GM21737 (cell line): ENCODE data around the gene OGFOD2.

ENCODE experiments used
- ATAC-seq: cut with Tn5 transposase; IDR thresholded peaks from one replicate; pipeline ENCODE4 v1.9.1; 2021; ENCODE audit warnings: mild to moderate bottlenecking, moderate library complexity; ENCODE audit not compliant: unreplicated experiment

Gene OGFOD2

DNA sequence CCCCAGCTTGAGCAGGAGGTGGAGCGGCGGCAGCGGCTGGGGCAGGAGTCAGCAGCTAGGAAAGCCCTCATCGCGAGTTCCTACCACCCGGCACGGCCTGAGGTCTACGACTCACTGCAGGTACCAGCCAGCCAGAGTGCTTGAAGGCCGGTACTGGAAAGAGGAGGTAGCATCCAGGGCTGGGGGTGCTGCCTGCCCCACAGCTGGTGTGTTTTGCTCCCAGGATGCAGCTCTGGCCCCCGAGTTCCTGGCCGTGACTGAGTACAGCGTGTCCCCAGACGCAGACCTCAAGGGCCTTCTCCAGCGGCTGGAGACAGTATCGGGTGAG, 1.6 kb downstream of the OGFOD2 start:
- no peak for ATAC-seq

DNA sequence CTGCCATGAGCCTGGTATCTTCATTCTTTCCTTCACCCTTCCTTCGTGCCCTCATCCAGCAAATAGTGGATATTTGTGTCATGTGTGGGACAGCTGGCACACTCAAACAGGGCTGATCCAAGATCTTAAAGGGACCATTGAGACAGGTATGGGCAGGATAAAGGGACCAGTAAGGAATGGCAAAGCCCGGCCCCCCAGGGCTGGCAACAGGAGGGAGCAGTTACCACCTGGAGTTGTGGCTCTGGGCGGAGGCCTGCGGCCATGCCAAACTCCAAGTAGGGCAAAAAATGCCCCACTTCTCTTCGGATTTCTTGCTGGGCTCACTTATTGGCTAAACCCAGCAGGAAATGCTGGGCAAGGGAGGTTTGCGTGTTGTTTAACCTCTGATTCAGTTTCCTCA, 2.1 kb downstream of the OGFOD2 start:
- ATAC-seq = no peak

DNA sequence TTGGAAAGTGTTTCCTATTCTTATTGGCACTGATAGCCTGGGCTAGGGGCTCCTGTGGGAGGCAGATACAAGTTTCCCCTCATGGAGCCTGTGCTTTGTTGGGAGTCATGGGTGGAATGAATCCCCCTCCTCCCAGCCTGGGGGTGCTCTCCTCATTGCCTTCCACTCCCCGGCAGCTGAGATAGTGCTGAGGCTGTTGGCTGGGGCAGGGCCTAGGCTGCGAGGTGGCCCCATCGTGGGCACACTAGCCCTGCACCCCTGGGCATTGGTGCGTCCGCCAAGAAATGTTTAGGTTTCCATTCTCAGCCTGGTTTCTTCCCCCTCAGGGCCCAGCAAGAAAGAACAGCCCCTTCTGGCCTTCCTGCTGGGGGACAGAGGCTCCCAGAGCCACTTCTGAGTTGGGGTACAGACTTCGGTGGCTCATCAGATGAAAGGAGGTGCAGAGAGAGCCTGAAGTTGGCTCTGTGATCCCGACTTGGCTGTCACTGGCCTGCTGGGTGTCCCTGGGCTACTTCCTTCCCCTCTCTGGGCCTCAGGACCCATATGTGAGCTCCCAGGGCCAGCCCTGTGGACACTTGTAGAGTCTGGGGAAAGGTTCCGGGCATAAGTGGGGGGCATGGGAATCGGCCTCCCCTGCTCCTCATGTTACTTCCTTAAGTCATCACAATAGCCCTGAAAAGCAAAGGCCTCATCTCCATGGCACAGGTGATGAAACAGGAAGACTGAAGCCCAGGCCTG, 2.8 kb downstream of the OGFOD2 start:
- no peak for ATAC-seq

DNA sequence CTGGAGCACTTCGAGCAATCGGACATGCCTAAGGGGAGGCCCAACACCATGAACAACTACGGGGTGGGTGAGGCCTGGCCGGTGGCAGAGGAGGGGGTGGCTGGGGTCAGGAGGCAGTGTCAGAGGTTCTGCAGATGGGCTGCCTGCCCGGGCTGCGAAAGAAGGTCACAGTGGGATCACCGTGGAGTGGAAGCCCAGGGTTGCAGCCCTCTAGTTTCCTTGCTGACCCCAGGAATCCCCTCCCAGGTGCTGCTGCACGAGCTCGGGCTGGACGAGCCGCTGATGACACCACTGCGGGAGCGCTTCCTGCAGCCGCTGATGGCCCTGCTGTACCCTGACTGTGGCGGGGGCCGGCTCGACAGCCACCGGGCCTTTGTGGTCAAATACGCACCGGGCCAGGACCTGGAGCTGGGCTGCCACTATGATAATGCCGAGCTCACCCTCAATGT, 3.5 kb downstream of the OGFOD2 start:
- ATAC-seq = no peak

DNA sequence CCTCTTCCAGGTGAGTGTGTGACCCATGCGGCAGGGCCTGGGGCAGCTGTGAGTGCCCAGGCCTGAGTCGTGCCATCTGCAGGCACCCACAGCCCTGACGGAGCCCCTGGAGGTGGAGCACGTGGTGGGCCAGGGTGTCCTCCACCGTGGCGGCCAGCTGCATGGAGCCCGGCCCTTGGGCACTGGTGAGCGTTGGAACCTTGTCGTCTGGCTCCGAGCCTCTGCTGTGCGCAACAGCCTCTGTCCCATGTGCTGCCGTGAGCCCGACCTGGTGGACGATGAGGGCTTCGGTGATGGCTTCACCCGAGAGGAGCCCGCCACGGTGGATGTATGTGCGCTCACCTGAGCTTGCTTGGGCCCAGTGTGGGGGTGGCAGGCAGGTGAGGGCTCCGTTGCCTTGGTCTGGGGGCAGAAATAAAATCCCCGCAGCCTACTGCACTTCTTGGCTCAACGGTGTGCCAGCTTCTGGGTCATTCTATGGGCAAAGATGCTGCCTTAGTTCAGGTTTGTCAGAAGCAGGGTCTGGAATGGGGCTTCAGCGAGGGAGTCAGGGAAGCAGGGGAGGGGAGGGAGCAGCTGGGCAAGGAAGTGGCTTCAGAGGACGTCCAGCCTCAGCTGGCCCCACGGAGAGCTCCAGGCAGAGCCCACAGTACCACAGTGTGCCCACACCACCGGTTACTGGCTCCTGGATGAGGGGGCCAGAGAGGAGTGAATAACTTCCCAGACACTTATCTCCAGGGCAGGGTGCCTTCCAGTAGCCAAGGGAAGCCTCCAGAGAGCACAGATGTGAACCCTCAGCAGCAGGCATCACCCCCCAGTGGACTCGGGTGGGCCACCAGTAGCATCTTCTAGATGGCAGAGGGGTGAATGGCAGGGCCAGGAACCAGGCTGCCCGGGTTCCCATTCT, 4.2 kb downstream of the OGFOD2 start:
- no peak for ATAC-seq

DNA sequence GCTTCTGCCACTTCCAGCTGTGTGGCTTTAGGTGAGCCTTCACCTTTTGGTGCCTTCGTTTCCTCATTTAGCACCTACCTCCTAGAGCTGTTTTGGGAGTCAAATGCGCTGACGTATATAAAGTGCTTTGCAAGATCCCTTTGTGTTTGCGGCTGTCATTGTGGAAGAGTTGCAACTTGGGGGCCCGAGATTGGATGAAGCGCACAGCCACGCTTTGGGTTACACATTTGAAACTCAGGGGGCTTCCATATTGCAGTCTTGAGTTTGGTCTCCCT, 4.8 kb downstream of the OGFOD2 start:
- ATAC-seq = no peak

DNA sequence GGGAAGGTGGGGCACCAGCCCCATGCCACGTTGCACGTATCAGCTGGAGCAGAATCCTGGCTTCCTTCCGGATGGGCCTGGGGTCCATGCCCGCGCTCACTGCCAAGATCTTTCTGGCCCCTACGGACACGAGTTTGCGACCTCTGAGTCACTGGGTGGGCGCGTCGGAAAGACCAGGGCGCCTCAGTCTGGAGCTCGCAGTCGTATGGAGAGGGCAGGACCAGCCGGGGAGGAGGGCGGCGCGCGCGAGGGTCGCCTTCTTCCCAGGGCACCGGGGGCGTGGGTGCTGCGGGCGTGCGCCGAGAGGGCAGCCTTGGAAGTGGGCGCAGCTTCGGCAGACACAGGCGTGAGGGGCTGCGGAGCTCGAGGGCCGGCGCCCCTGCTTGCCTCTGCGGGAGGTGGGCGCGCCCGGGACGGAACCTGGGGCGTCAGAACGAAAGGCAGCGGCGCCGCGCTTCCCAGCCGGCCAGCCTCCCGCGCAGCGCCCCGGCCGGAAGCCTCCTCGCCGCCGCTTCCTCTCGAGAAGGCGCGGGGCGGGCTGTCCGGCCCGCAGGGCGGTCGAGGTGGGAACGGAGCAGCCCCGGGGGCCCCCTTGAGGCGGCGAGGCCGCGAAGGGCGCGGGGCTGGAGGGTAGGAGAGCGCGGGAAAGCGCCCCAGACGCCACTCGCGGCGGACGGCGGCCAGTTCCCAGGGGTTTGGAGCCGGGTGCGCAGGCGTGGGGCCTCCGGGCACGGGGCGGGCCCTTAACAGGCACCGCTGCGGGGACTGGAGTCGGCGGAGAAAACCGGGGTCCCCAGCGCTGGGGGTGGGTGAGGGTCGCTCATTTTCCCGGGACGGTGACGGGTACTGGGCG, 5.4 kb downstream of the OGFOD2 start, which contains the start of gene ARL6IP4:
ARL6IP4 (plus strand) TSS at position 499 of the 853 bp plus-strand sequence. CDS start 459 bp downstream, outside the sequence.
- ATAC-seq = peak; percentile 52

DNA sequence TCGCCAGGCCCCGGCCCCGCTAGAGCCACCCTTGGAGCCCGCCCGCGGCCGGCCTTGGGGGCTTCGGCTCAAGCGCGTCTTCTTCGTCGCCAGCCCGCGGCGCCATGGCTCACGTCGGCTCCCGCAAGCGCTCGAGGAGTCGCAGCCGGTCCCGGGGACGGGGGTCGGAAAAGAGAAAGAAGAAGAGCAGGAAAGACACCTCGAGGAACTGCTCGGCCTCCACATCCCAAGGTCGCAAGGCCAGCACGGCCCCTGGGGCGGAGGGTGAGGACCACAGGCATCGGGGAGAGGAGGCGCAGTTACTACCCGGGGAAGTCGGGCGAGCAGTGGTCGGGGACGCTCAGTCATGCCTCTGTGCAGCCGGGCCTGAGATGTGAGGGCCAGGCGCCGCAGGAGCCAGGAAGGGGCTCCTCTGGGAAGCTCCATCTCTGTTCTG, 6.0 kb downstream of the OGFOD2 start:
- ATAC-seq = peak; percentile 5

DNA sequence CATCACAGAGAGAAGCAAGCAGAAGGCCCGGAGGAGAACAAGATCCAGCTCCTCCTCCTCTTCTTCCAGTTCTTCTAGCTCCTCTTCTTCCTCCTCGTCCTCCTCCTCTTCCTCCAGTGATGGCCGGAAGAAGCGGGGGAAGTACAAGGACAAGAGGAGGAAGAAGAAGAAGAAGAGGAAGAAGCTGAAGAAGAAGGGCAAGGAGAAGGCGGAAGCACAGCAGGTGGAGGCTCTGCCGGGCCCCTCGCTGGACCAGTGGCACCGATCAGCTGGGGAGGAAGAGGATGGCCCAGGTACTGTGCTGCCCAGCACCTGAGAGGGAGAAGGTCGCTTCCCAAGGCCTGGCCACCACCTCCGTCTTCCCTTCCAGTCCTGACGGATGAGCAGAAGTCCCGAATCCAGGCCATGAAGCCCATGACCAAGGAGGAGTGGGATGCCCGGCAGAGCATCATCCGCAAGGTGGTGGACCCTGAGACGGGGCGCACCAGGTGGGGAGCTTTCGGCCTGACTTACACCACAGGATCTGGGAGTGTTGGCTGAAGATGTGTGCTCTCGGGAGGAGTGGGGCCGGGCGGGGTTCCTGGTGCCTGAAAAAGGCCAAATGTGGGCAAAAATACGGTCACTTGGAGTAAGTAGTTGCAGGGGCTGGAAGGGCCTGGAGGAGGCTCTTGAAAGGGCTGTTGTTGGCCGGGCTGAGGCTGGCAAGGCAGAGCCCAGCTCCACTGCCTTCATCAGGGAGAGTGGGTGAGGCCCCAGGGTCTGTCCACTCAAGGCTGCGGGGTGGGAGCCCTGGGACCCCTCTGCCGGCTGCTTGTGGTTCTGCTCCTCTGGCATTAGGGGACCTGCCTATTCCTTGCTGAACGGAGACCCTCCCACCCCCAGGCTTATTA, 6.8 kb downstream of the OGFOD2 start:
- ATAC-seq = no peak

DNA sequence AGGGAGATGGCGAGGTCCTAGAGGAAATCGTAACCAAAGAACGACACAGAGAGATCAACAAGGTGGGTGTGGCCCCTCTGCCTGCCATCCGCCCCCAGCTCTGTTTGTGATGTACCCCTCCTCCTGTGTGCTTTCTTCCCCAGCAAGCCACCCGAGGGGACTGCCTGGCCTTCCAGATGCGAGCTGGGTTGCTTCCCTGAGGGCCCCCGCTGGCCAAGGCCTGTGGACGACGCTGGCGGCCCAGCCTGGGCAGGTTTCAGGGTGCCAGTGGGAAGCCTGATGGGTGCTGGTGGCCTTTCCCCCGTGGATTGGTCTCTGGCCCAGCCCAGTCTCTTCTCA, 7.4 kb downstream of the OGFOD2 start:
- ATAC-seq = no peak

DNA sequence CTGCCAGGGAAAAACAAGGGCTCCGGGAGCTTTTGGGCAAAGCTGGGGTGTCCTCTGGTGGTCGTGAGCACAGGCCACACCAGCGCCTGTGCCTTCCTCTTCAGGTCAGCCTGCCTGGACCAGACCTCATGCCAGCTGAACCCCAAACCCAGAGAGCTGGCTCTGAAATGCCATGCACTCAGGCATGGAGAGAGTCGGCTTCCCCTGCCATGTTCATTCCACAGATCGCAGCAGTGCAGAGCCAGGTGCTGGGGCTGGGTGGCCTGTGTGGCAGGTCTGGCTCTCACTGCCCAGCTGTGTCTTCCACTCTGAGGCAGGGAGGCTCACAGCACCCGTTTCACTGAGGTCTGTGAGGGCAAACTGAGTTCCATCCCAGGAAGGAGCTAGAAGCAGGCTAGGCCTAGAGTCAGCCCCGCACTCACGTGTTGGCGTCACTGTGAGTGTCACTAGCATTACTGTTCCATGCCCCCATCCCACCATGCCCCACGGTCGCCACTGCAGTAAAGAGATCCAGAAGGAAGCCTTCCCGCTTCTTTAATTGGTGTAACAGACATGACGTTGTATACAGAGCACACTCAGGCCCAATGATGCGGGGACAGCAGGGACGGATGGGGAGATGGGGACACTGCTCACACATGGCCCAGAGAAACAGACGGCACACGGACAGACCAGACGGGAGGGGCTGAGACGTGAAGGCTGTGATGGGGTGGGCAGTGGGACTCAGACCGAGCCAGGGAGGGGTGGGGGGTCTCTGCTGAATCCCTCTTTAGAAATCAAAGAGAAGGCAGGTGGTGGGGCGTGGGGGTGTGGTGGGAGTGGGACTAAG, 8.1 kb downstream of the OGFOD2 start:
- ATAC-seq = no peak

DNA sequence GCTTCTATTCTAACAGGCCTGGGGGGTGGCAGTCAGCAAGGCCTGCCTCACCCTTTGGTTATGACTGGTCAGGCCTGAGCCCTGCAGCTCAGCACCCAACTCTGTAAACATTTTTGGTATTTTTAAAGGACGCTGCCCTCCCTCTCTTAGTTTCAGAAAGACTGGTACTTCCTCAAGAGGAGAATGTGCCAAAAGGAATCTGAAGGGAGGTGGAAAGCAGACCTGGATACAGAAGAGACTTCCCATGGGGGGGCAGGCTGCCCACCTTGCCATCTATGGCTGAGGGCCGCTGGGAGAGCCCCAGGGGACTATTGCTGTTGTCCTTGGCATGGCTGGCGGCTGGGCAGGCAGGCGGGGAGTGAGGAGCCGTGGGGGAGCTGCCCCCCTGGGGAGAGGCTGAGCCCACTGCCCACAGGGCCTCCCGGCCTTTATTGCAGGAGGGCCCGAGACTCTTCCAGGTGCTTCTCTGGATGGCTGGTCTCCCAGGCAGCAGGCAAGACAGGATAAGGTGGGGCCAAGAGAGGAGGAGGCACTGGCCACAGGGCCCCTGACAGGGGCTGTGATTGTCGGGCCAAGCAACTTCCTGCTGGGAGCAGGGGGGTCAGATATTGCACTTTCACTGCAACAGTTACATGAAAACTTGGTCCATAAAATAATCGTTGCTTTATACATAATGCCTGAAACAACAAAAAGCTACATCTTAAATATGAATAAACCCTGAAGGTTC, 8.9 kb downstream of the OGFOD2 start:
- no peak for ATAC-seq

DNA sequence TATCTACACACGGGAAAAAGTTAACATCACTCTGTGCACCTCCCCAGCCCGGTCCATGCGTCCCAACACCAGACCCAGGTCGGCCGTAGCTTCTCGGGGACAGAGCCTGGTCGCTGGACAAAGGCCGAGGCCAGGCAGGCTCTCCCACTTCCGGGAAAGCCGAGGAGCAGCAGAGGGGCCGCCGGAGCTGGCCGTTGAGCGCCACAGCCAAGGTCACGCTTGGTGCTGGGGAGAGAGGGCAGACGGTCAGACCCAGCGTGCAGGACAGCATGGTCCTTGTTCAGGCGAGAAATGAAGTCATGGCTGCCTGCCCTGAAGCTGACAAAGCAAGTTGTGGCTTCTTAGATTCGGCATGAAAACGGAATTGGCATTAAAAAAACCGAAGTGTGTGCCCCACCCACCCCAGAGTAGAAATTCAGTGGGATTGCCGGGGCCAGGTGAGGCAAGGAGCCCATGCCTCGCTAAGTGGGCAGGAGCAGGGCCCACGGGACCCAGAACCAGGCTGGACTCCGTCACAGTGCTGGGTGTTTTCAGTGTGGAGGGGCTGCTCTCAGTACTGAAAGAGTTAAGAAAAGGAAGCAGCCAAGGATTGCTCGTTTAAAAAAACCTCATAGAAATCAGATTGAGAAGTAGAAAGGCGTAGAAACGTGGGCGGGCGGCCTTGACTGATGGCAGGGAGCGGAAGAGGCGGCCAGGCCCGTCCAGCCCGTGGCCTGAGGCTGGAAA, 9.7 kb downstream of the OGFOD2 start:
- no peak for ATAC-seq

DNA sequence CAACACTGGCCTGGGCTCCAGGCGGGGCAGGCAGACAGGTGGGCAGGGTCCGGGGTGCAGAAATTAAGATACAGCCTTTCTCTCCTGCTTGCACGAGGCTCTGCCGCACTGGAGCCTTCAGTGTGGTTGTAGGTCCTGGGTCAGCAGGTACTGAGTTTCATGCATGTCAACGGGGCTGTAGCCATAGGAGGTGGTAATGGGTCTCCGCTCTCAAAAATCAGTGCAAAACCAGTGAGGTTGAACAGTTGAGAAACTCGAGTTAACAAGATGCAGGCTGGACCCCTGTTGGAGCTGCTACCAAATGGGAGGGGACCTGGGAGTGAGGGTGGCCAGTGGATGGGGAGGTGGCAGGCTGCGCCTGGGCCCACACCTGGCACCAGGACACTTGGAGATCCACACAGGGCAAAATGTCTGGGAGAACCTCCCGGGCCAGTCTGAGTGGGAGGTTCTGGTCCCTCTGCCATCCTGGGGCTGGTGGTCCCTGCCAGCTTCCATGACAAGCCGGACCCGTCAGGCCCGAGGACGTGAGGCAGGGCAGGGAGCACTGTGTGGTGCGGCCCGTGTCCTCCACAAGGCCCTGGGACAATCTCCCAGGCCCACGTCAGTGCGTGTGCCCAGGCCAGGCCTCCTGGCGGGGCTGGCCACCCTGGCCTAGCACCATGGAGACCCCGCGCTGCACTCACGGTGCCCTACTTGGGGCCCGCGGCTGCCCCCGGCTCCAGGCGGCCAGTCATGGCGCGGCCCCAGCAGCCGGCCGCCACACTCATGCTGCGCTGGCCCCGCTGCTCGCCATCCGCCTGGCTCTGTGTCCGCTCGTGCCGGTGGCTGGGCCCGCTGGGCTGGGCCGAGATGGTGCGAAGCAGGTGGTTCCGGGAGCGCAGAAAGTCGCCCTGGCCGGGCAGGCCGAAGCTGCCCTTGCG, 10.6 kb downstream of the OGFOD2 start:
- no peak for ATAC-seq

DNA sequence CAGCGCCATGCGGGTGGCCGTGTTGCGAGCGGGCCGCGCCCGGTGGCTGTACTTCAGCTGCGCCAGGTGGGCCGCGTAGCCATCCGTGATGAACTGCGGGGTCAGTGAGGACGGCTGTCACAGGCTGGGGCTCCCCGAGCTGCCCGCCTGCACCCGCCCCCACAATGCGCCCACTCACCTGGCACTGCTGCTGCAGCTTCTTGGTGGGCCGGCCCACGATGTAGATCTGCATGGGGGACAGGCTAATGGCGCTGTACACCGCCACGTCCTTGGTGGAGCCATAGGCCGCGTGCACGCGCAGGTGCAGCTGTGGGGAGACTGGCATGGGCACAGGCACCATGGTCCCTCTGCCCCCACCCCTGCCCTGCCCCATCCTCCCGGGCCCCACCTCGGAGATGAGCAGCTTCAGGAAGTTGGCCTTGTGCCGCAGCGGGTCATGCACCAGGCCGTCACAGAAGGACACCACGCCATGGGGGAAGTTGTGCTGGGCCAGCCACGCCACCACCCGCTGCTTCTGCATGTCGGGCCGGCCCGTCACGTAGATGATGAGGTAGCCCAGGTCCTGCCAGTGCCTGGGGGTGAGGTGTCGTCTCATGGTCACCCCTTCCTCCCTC, 11.3 kb downstream of the OGFOD2 start:
- ATAC-seq = no peak

DNA sequence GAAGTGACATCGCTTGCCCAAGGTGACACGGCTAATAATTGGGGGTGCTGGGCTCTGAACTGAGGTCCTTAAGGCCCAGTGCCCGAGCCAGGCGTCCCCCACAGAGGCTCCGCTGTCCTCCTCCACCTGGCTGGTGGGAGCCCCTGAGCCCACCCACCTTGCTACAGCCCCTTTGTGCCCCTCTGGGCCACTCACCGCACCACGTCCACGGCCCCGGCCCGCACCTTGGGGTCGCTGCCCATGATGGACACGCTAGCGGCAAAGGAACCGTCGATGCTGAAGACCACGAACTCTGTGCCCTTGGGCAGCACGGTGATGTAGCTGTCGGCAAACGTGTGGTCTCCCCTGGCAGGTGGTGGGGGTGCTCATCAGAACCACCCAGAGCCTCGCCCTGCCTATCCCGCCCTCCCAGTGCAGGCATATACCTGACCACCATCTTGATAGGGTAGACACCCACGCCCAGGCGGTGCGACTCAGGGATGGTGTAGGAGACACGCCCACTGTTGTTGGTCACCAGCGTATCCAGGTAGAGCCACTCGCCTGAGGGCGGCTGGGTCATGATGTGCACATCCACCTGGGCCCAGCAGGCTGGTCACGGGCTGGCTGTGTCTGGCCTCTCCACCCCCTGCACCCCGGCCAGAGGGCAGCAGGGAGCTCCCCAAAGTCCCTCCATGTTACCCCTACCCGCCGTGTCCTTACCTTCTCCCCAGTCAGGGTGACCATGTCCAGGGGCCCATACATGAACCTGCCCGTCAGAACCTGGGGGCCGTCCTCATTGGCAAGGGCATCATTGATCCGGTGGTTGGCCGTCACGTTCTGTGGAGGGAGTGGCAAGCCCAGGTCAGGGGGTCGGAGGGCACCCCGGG, 12.3 kb downstream of the OGFOD2 start:
- ATAC-seq = no peak
